IMR-90 (cell line): ENCODE results near the gene KLHDC10. TPM values are rescaled to one million over a fixed set of nuclear protein-coding genes. Genes with fewer than 3 reads are reported as not detected.

Source experiments
- ATAC-seq: fragments of 200-7000 bp; cut with Tn5 transposase; 2 replicates; pipeline ENCODE4 v1.9.1; 2020; ENCODE audit warnings: low read depth, mild to moderate bottlenecking, moderate library complexity
- BruUV-seq: library from RNA; stranded (reverse); fragments of 400-500 nt; replicated peaks from 2 replicates; lab custom pipeline; 2021; lab: Mats Ljungman, UMichigan
- CTCF ChIA-PET: fragments of 300-600 bp; formaldehyde crosslinking; extraction: SDS; loops from one replicate; lab custom pipeline; 2021; ENCODE audit warnings: antibody characterized with exemption; lab: Yijun Ruan, JAX
- POLR2A ChIA-PET: fragments of 300-600 bp; sonication (Branson Sonifier 250); formaldehyde crosslinking; loops from one replicate; lab custom pipeline; 2022; ENCODE audit warnings: antibody characterized with exemption; ENCODE audit not compliant: unreplicated experiment; lab: Charles Lee
- DNase-seq: peaks from one replicate; pipeline ENCODE4 v3.0.0; 2013
- H2AFZ ChIP-seq: replicated peaks from 2 replicates; pipeline ENCODE3; 2013; ENCODE audit warnings: low read length, mild to moderate bottlenecking; ENCODE audit not compliant: poor library complexity
- H2AK5ac ChIP-seq: 2 replicates; pipeline ENCODE4 v1.6.1; 2013; ENCODE audit warnings: low read depth, low read length, inconsistent platforms
- H2AK9ac ChIP-seq: replicated peaks from 2 replicates; pipeline ENCODE3; 2013; ENCODE audit warnings: mild to moderate bottlenecking, low read depth, low read length, moderate library complexity; ENCODE audit not compliant: poor library complexity
- H2BK120ac ChIP-seq: 2 replicates; pipeline ENCODE4 v1.6.1; 2013; ENCODE audit warnings: low read depth, low read length, inconsistent platforms
- H2BK15ac ChIP-seq: 3 replicates; pipeline ENCODE4 v1.6.1; 2013; ENCODE audit warnings: low read depth, low read length, inconsistent platforms
- H2BK20ac ChIP-seq: 2 replicates; pipeline ENCODE4 v1.6.1; 2013; ENCODE audit warnings: low read depth, mild to moderate bottlenecking, inconsistent platforms, low read length, moderate library complexity
- H2BK5ac ChIP-seq: 2 replicates; pipeline ENCODE4 v1.6.1; 2013; ENCODE audit warnings: mild to moderate bottlenecking, low read depth, low read length, inconsistent platforms; ENCODE audit not compliant: poor library complexity, severe bottlenecking
- H3K14ac ChIP-seq: replicated peaks from 2 replicates; pipeline ENCODE4 v1.6.1; 2013; ENCODE audit warnings: low read depth, low read length, inconsistent platforms
- H3K18ac ChIP-seq: 2 replicates; pipeline ENCODE4 v1.6.1; 2013; ENCODE audit warnings: low read depth, low read length, control low read depth
- H3K23ac ChIP-seq: 2 replicates; pipeline ENCODE4 v1.6.1; 2013; ENCODE audit warnings: low read depth, low read length, inconsistent platforms
- H3K27ac ChIP-seq: 2 replicates; pipeline ENCODE4 v1.5.1; 2013; ENCODE audit warnings: mild to moderate bottlenecking, control low read depth, low read length; ENCODE audit not compliant: insufficient read depth
- H3K27me3 ChIP-seq: 2 replicates; pipeline ENCODE4 v1.6.1; 2013; ENCODE audit warnings: low read length; ENCODE audit not compliant: control insufficient read depth, insufficient read depth
- H3K36me3 ChIP-seq: 2 replicates; pipeline ENCODE4 v1.6.1; 2013; ENCODE audit warnings: low read length, mixed read lengths; ENCODE audit not compliant: control insufficient read depth, insufficient read depth
- H3K4ac ChIP-seq: 2 replicates; pipeline ENCODE4 v1.6.1; 2013; ENCODE audit warnings: low read depth, low read length, inconsistent platforms
- H3K4me1 ChIP-seq: 2 replicates; pipeline ENCODE4 v1.6.1; 2013; ENCODE audit warnings: low read length, mixed read lengths; ENCODE audit not compliant: control insufficient read depth, insufficient read depth
- H3K4me2 ChIP-seq: 2 replicates; pipeline ENCODE4 v1.6.1; 2013; ENCODE audit warnings: low read depth, mild to moderate bottlenecking, control low read depth, low read length, moderate library complexity
- H3K4me3 ChIP-seq: 2 replicates; pipeline ENCODE4 v1.5.1; 2013; ENCODE audit warnings: low read depth, mild to moderate bottlenecking, control low read depth, low read length, moderate library complexity; ENCODE audit not compliant: insufficient read depth
- H3K56ac ChIP-seq: 2 replicates; pipeline ENCODE4 v1.6.1; 2013; ENCODE audit warnings: low read length, inconsistent platforms; ENCODE audit not compliant: insufficient read depth; ENCODE audit errors: extremely low read depth
- H3K79me1 ChIP-seq, 2 experiments: 2 replicates each; pipeline ENCODE4 v1.6.1; 2013; ENCODE audit warnings: low read length in 2 of 2, inconsistent platforms in 1 of 2, low read depth in 1 of 2
- H3K9ac ChIP-seq: 2 replicates; pipeline ENCODE4 v1.6.1; 2013; ENCODE audit warnings: low read depth, low read length, control low read depth
- H3K9me1 ChIP-seq: 2 replicates; pipeline ENCODE4 v1.6.1; 2013; ENCODE audit warnings: low read length, inconsistent platforms; ENCODE audit not compliant: insufficient read depth
- H3K9me3 ChIP-seq: 2 replicates; pipeline ENCODE4 v1.6.1; 2013; ENCODE audit warnings: low read length; ENCODE audit not compliant: control insufficient read depth, insufficient read depth
- H4K20me1 ChIP-seq: 2 replicates; pipeline ENCODE4 v1.6.1; 2013; ENCODE audit warnings: low read length, inconsistent platforms; ENCODE audit not compliant: insufficient read depth
- H4K5ac ChIP-seq: 2 replicates; pipeline ENCODE4 v1.6.1; 2013; ENCODE audit warnings: mild to moderate bottlenecking, low read depth, low read length, control low read depth
- H4K8ac ChIP-seq, 2 experiments: 2 replicates each; pipeline ENCODE4 v1.6.1; 2013; ENCODE audit warnings: low read depth in 2 of 2, low read length in 2 of 2, control low read depth in 1 of 2, inconsistent platforms in 1 of 2
- H4K91ac ChIP-seq: 2 replicates; pipeline ENCODE4 v1.6.1; 2013; ENCODE audit warnings: low read depth, low read length, inconsistent platforms; ENCODE audit not compliant: insufficient read depth
- CEBPB ChIP-seq: IDR thresholded peaks from 2 replicates; pipeline ENCODE4 v1.6.1; 2012; ENCODE audit warnings: low read depth, low read length, improper control_type of control experiment
- RAD21 ChIP-seq: IDR thresholded peaks from 2 replicates; pipeline ENCODE4 v1.6.1; 2012; ENCODE audit warnings: low read length, improper control_type of control experiment
- RCOR1 ChIP-seq: IDR thresholded peaks from 2 replicates; pipeline ENCODE4 v1.6.1; 2012; ENCODE audit warnings: mild to moderate bottlenecking, low read length, improper control_type of control experiment; ENCODE audit not compliant: insufficient replicate concordance
- RFX5 ChIP-seq: IDR thresholded peaks from 2 replicates; pipeline ENCODE4 v1.8.0; 2012; ENCODE audit warnings: low read depth, mild to moderate bottlenecking, low read length, moderate library complexity
- WGBS, 2 experiments: methylation state at CpG; one replicate each; pipeline versions ENCODE4 v1.1.5 to v1.1.7; 2013; ENCODE audit warnings: missing lambda C conversion rate in 2 of 2; ENCODE audit not compliant: insufficient read length in 1 of 2; ENCODE audit errors: extremely low coverage in 2 of 2; 5-methylcytosine and 5-hydroxymethylcytosine counted together
- dilution Hi-C: fragments of 300-500 bp; cut with HindIII; formaldehyde crosslinking; loops from one replicate; pipeline ENCODE4 v1.14.3; 2018; ENCODE audit warnings: low sequenced_read_pairs; ENCODE audit not compliant: unreplicated experiment
- in situ Hi-C: fragments of 300-500 bp; cut with MboI; formaldehyde crosslinking; loops from 3 replicates; pipeline ENCODE4 v1.14.3; 2019; ENCODE audit warnings: low sequenced_read_pairs, inconsistent platforms, mixed read lengths
- intact Hi-C: fragments of 100-400 bp; cut with micrococcal nuclease; formaldehyde crosslinking; loops from 2 replicates; pipeline ENCODE4 v1.10.0; 2022
- polyA plus RNA-seq, 3 experiments: library from polyadenylated mRNA; depleted of rRNA; stranded (reverse); fragments of >200 nt; gene quantifications; 2 replicates each; pipeline ENCODE4 v1.2.3, GENCODE V29; 2012; ENCODE audit warnings: low replicate concordance in 1 of 3
- total RNA-seq: library from RNA; depleted of rRNA; stranded (reverse); fragments of >200 nt; gene quantifications from 2 replicates; pipeline ENCODE4 v1.2.3, GENCODE V29; 2012

Gene KLHDC10
- total and polyA plus RNA-seq, 2 of the 4 experiments (the other 2 are of a cell fraction): 12.4 to 27.1 TPM

DNA sequence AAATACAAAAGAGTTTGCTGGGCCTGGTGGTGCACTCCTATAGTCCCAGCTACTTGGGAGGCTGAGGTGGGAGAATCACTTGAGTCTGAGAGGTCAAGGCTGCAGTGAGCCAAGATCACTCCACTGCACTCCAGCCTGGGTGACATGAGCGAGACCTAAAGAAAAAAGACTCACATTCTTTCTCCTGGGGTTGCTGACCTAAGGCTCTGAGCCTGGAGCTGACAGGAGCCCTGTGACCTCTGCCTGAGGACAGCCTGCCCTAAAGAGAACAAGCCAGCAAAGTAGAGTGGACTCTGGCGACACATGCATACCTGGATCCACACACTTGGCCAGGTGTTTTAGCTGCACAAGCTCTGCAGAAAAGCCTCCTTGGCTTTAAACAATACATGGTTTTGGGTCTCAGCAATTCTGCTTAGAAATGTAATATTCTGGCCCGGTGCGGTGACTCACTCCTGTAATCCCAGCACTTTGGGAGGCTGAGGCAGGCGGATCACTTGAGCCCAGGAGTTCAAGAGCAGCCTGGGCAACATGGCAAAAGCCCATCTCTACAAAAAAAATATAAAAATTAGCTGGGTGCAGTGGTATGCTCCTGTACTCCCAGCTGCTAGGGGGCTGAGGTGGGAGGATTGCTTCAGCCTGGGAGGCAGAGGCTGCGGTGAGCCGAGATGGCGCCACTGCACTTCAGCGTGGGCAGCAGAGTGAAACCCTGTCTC is 76.5 kb downstream of the KLHDC10 start:
- Histone ChIP-seq H3K79me1 (no peaks in the 10 kb centered on the region), H3K23ac (no peak overlapping the region), H4K20me1 (no peaks in the 10 kb centered on the region), H3K27ac (no peak overlapping the region), H2AK5ac (no peak overlapping the region), H4K5ac (no peak overlapping the region), H3K9ac (no peak overlapping the region), H2BK20ac (no peak overlapping the region), H2BK5ac (no peak overlapping the region), H3K9me3 (no peaks in the 10 kb centered on the region), H2BK120ac (no peak overlapping the region), H3K4me1 (peaks cover 11% of the 10 kb centered on the region), H2AK9ac (no peak overlapping the region), H3K4ac (no peak overlapping the region), H4K91ac (no peak overlapping the region), H3K27me3 (no peaks in the 10 kb centered on the region), H3K14ac (no peak overlapping the region), H2AFZ (no peak overlapping the region), H3K36me3 (no peaks in the 10 kb centered on the region), H3K56ac (no peak overlapping the region), H4K8ac (no peak overlapping the region), H3K18ac (no peak overlapping the region), H2BK15ac (no peak overlapping the region), H3K4me3 (no peak overlapping the region), H3K4me2 (no peak overlapping the region), H3K9me1 (peaks cover 5% of the 10 kb centered on the region)
- BruUV-seq: no TSS peak
- DNase-seq: no peak
- CTCF ChIA-PET: no interaction called here
- in situ Hi-C loops: no loop called here
- WGBS, 2 experiments: 94% methylated on average over 2 of the region's 9 CpGs; no CpG with 5 or more reads in 1 of the 2 experiments
- intact Hi-C loops: no loop called here
- TF ChIP-seq RAD21 (no peak), CEBPB (no peak), RFX5 (no peak), RCOR1 (no peak)
- dilution Hi-C loops: no loop called here
- POLR2A ChIA-PET: no interaction called here
- ATAC-seq: no peak
